Measurements from ENCODE around the gene SCLY. TPM values are rescaled to one million over a fixed set of nuclear protein-coding genes. Genes with fewer than 3 reads are reported as not detected.

The SCLY gene
- total and polyA plus RNA-seq, 2 experiments from 2014 or later: 12.7 to 21.1 TPM

- TF ChIP-seq EZH2phosphoT487 (IDR thresholded peaks at IDR 0.05; ENCODE audit: low read depth, severe bottlenecking, unreplicated experiment): no peak
- no peak for TF ChIP-seq EZH2 (IDR thresholded peaks at IDR 0.05; ENCODE audit: borderline replicate concordance)
- no peak for TF ChIP-seq CTCF (IDR thresholded peaks at IDR 0.05; ENCODE audit: poor library complexity)
- H3K9me3 ChIP-seq (ENCODE audit: low read depth): no peaks in the 10 kb centered on the region
- H3K79me2 ChIP-seq: peaks cover 2% of the 10 kb centered on the region
- no peaks in the 10 kb centered on the region for H3K27me3 ChIP-seq
- no peaks in the 10 kb centered on the region for H3K9me2 ChIP-seq (replicated peaks; ENCODE audit: insufficient read depth)
- no peak overlapping the region for H2AFZ ChIP-seq
- peaks cover 5% of the 10 kb centered on the region for H3K4me1 ChIP-seq (ENCODE audit: insufficient read depth)
- H3K4me3 ChIP-seq: no peak overlapping the region
- 95% methylated on average over 9 of the region's 9 CpGs for WGBS (ENCODE audit: low lambda C conversion rate, missing lambda C conversion rate)
- no peak overlapping the region for H3K27ac ChIP-seq
- DNase-seq (ENCODE audit: low spot score): no peak
- no peak overlapping the region for H3K4me2 ChIP-seq
- no peaks in the 10 kb centered on the region for H3K36me3 ChIP-seq (replicated peaks; ENCODE audit: insufficient read depth, low read depth)
- H4K20me1 ChIP-seq (ENCODE audit: insufficient read depth, poor library complexity, severe bottlenecking): no peaks in the 10 kb centered on the region
These were observed 9.1 kb downstream of the SCLY start for GRCh38 chr2:238069877-238070276.

- peaks cover 5% of the 10 kb centered on the region for H3K36me3 ChIP-seq (replicated peaks; ENCODE audit: insufficient read depth, low read depth)
- no peak for TF ChIP-seq EZH2phosphoT487 (IDR thresholded peaks at IDR 0.05; ENCODE audit: low read depth, severe bottlenecking, unreplicated experiment)
- TF ChIP-seq CTCF (IDR thresholded peaks at IDR 0.05; ENCODE audit: poor library complexity): no peak
- no peak for TF ChIP-seq EZH2 (IDR thresholded peaks at IDR 0.05; ENCODE audit: borderline replicate concordance)
These were observed 14.6 kb downstream of the SCLY start for GRCh38 chr2:238075397-238075796.

GRCh38 chr2:238077292-238077691 lies 16.5 kb downstream of the SCLY start:
- Histone ChIP-seq H3K9me2 (replicated peaks; ENCODE audit: insufficient read depth) (no peaks in the 10 kb centered on the region), H2AFZ (no peak overlapping the region), H3K36me3 (replicated peaks; ENCODE audit: insufficient read depth, low read depth) (peaks cover 5% of the 10 kb centered on the region), H3K9me3 (ENCODE audit: low read depth) (no peaks in the 10 kb centered on the region), H3K4me1 (ENCODE audit: insufficient read depth) (no peaks in the 10 kb centered on the region), H3K4me3 (no peak overlapping the region), H3K27me3 (no peaks in the 10 kb centered on the region), H3K27ac (no peak overlapping the region), H3K79me2 (no peaks in the 10 kb centered on the region), H4K20me1 (ENCODE audit: insufficient read depth, poor library complexity, severe bottlenecking) (no peaks in the 10 kb centered on the region), H3K4me2 (no peak overlapping the region)
- WGBS (ENCODE audit: low lambda C conversion rate, missing lambda C conversion rate): 94% methylated on average over 1 of the region's 1 CpG
- no peak for TF ChIP-seq CTCF (IDR thresholded peaks at IDR 0.05; ENCODE audit: poor library complexity)
- no peak for TF ChIP-seq EZH2 (IDR thresholded peaks at IDR 0.05; ENCODE audit: borderline replicate concordance)
- no peak for TF ChIP-seq EZH2phosphoT487 (IDR thresholded peaks at IDR 0.05; ENCODE audit: low read depth, severe bottlenecking, unreplicated experiment)
- DNase-seq (ENCODE audit: low spot score): no peak

More at GRCh38 chr2:238075397-238075796, 14.6 kb downstream of the SCLY start:
- Histone ChIP-seq H3K27ac (no peak overlapping the region), H3K4me2 (no peak overlapping the region), H4K20me1 (ENCODE audit: insufficient read depth, poor library complexity, severe bottlenecking) (no peaks in the 10 kb centered on the region), H3K4me3 (no peak overlapping the region), H2AFZ (no peak overlapping the region), H3K27me3 (no peaks in the 10 kb centered on the region), H3K9me2 (replicated peaks; ENCODE audit: insufficient read depth) (no peaks in the 10 kb centered on the region), H3K4me1 (ENCODE audit: insufficient read depth) (no peaks in the 10 kb centered on the region), H3K9me3 (ENCODE audit: low read depth) (no peaks in the 10 kb centered on the region), H3K79me2 (no peaks in the 10 kb centered on the region)
- no peak for DNase-seq (ENCODE audit: low spot score)

- WGBS (ENCODE audit: low lambda C conversion rate, missing lambda C conversion rate): 67% methylated on average over 2 of the region's 2 CpGs
- TF ChIP-seq CTCF (IDR thresholded peaks at IDR 0.05; ENCODE audit: poor library complexity) (no peak), EZH2phosphoT487 (IDR thresholded peaks at IDR 0.05; ENCODE audit: low read depth, severe bottlenecking, unreplicated experiment) (no peak), EZH2 (IDR thresholded peaks at IDR 0.05; ENCODE audit: borderline replicate concordance) (no peak)
- no peak overlapping the region for H2AFZ ChIP-seq
- H3K36me3 ChIP-seq (replicated peaks; ENCODE audit: insufficient read depth, low read depth): peaks cover 5% of the 10 kb centered on the region
- H3K27ac ChIP-seq: no peak overlapping the region
- no peaks in the 10 kb centered on the region for H3K9me2 ChIP-seq (replicated peaks; ENCODE audit: insufficient read depth)
- DNase-seq (ENCODE audit: low spot score): no peak
- H4K20me1 ChIP-seq (ENCODE audit: insufficient read depth, poor library complexity, severe bottlenecking): no peaks in the 10 kb centered on the region
- H3K4me1 ChIP-seq (ENCODE audit: insufficient read depth): no peaks in the 10 kb centered on the region
- no peaks in the 10 kb centered on the region for H3K9me3 ChIP-seq (ENCODE audit: low read depth)
- no peak overlapping the region for H3K4me3 ChIP-seq
- H3K4me2 ChIP-seq: no peak overlapping the region
- H3K79me2 ChIP-seq: no peaks in the 10 kb centered on the region
- H3K27me3 ChIP-seq: no peaks in the 10 kb centered on the region
These were observed 19.1 kb downstream of the SCLY start for GRCh38 chr2:238079874-238080327.

Data from hepatocyte (in vitro differentiated cells).